Measurements from ENCODE around the gene NBR1.
"Not testable (repeated sequence)": the region's sequence is repeated elsewhere in the genome, so short reads cannot be mapped to it uniquely, and the experiment has no call there.

NBR1 gene

GRCh38 chr17:43216762-43217613 is 46.0 kb downstream of the NBR1 start:
- no peak for DNase-seq

- DNase-seq = no peak
Observed at GRCh38 chr17:43217614-43218087, 46.6 kb downstream of the NBR1 start.

- no peak for DNase-seq
Observed at GRCh38 chr17:43219001-43219400, 48.0 kb downstream of the NBR1 start.

- no peak for DNase-seq
Observed at GRCh38 chr17:43219746-43220380, 48.8 kb downstream of the NBR1 start.

DNA sequence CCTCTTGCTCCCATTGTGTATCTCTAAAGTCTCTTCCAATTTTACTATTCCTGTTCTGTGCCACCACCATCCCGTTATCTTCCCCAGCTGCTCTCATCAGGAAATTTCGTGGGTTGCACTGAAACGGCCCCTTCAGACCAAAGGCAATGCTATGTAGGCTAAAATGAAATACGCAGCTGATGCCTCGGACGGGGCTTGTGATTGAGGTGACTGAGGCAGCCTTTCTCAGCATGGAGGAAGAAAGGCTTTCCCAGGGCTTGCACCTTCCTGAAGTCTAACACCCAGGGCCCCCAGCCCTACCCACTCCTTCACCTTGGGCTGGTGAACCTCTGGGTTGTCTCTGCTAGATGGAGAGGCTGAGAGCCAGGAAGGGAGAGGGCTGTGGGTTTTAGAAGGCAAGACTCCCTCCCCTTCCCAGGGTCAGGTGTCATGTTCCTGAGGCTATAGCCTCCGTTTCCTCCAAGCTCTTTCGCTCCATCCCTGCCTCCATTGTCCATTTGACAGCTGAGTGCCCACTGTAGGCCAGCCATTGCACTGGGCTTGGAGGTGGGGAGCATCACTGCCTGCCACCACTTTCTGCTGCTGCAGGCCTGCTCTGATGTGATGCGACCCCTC is 49.6 kb downstream of the NBR1 start:
- DNase-seq = no peak

DNA sequence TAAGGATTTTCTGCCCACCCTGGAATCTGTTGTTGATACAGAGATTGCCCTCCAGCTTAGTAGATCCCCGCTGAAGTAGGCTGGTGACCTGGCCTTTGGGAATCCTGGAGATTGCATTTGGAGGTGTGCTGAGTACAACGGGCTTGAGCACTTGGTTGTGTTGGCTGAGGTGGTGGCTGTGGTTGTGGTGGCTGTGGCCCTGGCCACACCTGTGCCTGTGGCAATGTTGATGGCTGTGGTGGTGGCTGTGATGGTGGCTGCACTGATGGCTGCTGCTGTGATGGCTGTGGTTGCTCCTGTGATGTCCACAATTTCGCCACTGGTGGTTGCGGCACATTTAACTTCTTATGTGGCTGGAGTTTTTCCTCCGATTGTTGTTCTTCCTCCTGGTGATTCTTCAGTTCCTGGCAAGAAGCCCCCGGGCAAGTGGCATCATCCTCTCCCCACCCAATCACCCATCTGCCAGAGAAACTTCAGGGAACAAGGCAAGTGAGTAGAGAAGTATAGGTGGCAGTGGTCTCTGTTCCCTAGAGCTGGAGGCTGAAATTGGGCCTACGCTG is 53.2 kb downstream of the NBR1 start:
- no peak for DNase-seq

- no peak for DNase-seq
Observed at GRCh38 chr17:43226393-43226792, 55.4 kb downstream of the NBR1 start.

DNA sequence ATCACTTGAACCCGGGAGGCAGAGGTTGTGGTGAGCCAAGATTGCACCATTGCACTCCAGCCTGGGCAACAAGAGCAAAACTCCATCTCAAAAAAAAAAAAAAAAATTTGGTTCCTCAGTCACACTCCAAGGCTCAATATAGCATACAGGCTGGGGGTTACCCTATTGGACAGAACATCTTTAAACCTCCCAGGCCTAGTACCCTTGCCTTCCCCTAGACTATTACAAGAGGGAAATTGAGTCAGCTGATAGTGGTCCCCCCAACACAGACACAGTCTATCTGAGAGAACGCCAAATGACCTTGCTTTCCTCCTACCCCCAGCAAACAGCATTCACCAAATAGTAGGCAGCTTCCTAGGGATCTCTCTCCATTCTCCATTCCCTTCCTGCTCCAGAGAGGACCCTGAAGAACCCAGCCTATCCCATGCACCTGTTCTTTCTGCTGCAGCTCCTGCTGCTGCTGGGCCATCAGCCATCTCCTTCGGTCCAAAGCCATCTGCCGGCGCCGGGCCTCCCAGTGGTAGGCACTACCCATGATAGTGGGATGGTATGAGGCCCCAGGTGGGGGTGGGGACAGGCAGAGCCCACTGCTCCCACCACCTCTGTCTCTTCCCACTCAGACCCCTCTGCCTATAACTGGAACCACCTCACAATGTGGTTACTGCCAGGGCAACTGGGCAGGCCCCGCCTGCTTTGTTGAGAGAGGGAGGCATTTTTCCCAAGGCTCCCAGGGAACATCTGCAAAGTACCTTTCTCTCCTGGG is 57.2 kb downstream of the NBR1 start, which contains the start of gene CCDC200:
TSS of gene CCDC200 (minus strand) at position 604 of the 763 bp plus-strand sequence. CDS start at position 535, 69 bp downstream.
- DNase-seq = not testable (repeated sequence)

DNA sequence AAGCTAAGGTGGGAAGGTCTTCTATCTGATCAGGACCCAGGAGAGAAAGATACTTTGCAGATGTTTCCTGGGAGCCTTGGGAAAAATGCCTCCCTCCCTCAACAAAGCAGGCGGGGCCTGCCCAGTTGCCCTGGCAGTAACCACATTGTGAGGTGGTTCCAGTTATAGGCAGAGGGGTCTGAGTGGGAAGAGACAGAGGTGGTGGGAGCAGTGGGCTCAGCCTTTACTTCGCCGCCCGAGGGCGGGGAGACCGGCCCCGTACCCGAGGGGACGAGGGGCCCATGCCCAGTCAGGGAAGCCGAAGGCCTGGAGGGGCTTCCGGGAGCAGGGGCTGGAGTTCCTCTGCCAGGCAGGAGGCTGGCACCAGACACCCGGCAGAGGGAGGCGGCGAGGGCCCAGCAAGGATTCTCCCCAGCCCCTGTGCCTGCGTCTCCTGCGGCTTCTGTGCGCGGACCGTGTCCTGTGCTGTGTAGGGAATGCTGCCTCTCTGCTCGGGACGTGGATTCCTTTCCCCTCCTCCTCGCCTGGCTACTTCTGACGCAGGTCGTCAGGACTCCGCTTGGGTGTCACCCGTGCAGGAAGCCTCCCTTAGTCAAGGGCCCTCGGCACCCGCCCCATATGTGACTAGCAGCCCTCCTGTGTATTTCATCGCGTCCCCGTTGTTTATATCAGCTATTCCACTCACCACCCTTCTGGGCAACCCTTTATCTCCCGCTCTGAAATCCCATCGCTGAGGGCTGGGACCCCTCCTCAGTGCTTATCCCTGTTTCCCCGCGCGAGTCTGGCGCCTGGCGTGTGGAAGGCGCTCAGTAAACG is 60.4 kb downstream of the NBR1 start:
- DNase-seq = not testable (repeated sequence)

DNA sequence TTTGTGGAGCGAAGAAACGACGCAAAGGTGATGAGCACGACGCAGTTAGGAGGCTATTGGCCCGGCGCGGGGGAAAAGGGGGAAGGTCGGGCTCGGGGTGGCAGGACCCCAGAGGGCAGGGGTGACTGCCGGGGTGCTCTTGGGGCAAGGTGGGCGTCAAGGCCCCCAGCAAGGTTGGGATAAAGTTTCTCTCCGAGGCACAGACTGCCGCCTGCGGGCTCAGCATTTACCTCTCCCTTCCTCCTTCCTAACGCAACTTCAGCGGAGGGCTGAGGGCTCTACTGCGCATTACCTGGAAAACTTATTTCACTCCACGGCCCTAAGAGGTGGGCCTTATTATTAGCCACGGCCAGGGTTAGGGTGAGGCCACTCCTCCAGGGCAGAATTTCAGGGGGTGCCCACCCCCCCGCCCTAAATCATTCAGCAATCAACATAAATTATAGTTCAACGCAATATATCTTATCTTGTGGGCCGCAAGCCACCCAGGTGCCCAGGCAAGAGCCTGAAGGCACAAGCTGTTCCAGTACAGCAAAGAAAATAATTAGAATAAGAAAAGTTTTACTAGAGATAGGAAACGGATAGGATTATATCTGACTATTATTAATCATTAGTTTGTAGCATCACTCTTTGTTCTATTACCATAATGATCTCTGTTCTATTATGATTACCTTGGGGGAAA is 61.1 kb downstream of the NBR1 start:
- DNase-seq = not testable (repeated sequence)

- DNase-seq = not testable (repeated sequence)
Observed at GRCh38 chr17:43233263-43233662, 62.2 kb downstream of the NBR1 start.

DNA sequence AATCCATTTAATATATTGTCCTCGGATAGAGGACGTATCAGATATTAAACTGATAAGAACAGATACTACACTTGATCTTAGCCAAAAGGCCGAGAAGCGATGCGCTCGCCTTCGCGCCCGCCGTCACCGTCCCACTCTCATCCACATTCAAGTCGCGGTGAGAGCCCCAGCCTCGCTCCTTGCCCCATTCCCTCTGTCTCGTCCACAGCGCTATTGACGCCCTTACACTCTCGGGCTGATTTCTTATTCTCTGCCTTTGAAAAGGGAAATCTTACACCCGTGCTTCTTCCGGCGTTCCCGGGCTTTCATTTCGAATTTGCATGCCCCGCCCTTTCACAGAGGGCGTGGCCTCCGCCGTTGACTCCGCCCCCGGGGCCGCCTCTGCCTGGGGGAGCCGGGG is 62.9 kb downstream of the NBR1 start, which contains the start of gene RNU2-1:
TSS of gene RNU2-1 (minus strand) at position 101 of the 400 bp plus-strand sequence.
- DNase-seq = not testable (repeated sequence)

GRCh38 chr17:43239597-43239996 is 68.6 kb downstream of the NBR1 start:
- DNase-seq = not testable (repeated sequence)

- DNase-seq = not testable (repeated sequence)
Observed at GRCh38 chr17:43240596-43241352, 69.8 kb downstream of the NBR1 start.

DNA sequence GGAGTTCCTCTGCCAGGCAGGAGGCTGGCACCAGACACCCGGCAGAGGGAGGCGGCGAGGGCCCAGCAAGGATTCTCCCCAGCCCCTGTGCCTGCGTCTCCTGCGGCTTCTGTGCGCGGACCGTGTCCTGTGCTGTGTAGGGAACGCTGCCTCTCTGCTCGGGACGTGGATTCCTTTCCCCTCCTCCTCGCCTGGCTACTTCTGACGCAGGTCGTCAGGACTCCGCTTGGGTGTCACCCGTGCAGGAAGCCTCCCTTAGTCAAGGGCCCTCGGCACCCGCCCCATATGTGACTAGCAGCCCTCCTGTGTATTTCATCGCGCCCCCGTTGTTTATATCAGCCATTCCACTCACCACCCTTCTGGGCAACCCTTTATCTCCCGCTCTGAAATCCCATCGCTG is 75.4 kb downstream of the NBR1 start:
- DNase-seq = not testable (repeated sequence)
